Activated CD8-positive, alpha-beta memory T cell treated with anti-CD3 and anti-CD28 coated beads for 36 hours (primary cell): ENCODE measurements around the gene CSRNP3. TPM values are rescaled to one million over a fixed set of nuclear protein-coding genes. Genes with fewer than 3 reads are reported as not detected.

Experiments used
- CTCF ChIA-PET: fragments of 350-600 bp; sonication (Branson Sonifier 250); formaldehyde crosslinking; loops from one replicate; lab custom pipeline; 2021; ENCODE audit warnings: antibody characterized with exemption; lab: Charles Lee
- POLR2A ChIA-PET: fragments of 350-600 bp; sonication (Branson Sonifier 250); formaldehyde crosslinking; loops from one replicate; lab custom pipeline; 2021; ENCODE audit warnings: antibody characterized with exemption; lab: Charles Lee
- total RNA-seq, 2 experiments: library from RNA; stranded (reverse); gene quantifications; one replicate each; pipeline ENCODE4 v1.2.3, GENCODE V29; 2021

CSRNP3 gene
- total RNA-seq, 2 experiments from 2014 or later: not detected

DNA sequence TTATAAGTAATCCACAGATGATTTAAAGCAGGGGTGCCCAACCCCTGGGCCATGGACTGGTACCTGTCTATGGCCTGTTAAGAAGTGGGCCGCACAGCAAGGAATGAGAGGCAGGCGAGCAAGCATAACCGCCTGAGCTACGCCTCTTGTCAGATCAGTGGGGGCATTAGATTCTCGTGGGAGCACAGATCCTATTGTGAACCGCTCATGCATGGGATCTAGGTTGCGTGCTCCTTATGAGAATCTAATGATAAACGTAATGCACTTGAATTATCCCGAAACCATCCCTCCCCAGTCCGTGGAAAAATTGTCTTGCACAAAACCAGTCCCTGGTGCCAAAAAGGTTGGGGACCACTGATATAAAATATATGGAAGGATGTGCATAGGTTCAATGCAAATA lies 153.7 kb downstream of the CSRNP3 start:
- ChIA-PET CTCF (no interaction called here), POLR2A (no interaction called here)

- ChIA-PET CTCF (no interaction called here), POLR2A (no interaction called here)
These were observed 154.4 kb downstream of the CSRNP3 start for GRCh38 chr2:165623783-165624469.

DNA sequence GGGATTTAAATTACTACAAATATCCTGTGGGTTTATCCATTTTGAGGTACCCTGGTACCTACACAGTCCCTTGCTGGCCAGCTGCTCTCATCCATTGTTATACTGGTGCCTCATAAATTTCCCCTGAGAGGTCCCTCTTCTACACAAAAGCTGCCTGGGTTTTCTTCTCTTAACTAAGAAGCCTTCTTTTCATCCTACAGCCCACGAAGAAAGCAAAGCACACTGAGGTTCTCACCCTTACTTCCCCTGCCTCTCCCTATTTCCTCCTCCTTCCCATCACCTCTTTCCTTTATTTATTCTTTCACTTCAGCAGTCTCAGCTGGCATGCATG lies 154.9 kb downstream of the CSRNP3 start:
- ChIA-PET CTCF (no interaction called here), POLR2A (no interaction called here)

GRCh38 chr2:165627470-165627869 lies 158.0 kb downstream of the CSRNP3 start:
- POLR2A ChIA-PET: no interaction called here
- CTCF ChIA-PET: no interaction called here

DNA sequence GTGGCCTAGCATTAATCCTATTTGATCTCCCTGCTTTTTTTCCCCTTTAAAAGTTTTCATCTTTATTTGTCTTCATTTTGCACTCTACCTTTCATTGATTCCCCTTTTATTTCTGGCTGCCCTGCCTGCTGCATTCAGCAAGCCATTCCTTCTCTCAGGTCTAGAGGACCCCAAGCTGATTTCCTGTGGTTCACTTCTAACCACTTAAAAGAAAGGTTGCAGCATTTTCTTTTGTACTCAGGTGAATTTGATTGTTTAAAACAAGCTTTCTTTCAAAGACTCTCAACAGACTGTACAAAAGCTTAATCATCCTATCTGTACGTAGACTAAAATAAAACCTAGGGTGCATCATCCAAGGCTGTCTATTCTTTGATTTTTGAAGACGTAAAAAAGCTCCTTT lies 160.3 kb downstream of the CSRNP3 start:
- ChIA-PET POLR2A (no interaction called here), CTCF (no interaction called here)

- ChIA-PET CTCF (no interaction called here), POLR2A (no interaction called here)
These were observed 160.7 kb downstream of the CSRNP3 start for GRCh38 chr2:165630236-165630635.

DNA sequence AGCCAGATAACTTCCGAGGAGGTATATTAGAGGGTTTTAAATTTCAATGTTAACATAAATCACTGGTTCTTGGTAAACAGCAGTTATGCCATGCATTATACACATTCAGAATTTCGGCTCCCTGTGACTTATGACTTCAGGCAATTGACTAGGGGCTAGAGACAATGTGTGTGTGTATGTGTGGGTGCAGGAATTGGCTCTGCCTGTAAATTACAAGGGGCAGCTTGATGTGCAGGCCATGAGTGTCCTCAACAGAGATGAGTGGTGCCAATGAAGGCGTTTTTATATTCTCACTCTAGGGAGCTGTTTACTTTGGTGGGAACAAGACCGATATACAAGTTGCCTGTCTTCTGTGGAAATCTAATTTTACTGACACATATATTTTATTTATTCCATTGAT lies 161.6 kb downstream of the CSRNP3 start:
- CTCF ChIA-PET: no interaction called here
- POLR2A ChIA-PET: no interaction called here

DNA sequence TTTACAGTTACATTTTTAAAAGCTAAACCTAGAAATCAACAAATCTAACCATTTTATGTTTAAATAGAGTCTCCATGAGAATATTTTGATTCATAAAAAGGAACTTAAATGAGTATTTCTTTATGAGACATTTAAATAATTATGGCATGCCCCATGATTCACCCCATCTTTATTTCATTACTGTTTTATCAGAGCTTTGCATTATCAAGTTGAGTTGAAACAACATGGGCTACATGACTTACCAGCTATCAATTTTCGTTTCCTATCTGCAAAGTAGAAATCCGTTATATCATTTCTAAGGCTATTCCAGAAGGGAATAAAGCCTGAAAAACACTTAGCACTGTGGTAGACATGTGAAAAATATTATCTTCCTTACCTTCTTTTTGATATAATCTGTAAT lies 163.1 kb downstream of the CSRNP3 start:
- ChIA-PET CTCF (no interaction called here), POLR2A (no interaction called here)

GRCh38 chr2:165633431-165633830 lies 163.9 kb downstream of the CSRNP3 start:
- CTCF ChIA-PET: no interaction called here
- POLR2A ChIA-PET: no interaction called here

DNA sequence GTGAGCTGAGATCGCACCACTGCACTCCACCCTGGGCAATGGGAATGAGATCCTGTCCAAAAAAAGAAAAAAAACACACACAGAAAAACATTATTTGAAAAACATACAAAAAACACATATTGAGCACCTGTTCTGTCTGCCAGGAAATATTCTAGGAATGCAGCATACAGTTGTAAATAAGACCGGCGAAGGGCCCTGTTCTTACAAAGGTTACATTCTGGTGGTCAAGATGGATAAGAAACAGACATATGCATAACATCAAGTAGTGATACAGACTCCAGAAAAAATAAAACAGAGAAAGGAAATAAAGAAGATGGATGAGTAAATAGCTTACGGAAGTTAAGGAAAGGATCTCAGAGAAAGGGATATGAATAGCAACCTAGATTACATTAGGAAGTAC lies 164.8 kb downstream of the CSRNP3 start:
- ChIA-PET POLR2A (no interaction called here), CTCF (no interaction called here)

DNA sequence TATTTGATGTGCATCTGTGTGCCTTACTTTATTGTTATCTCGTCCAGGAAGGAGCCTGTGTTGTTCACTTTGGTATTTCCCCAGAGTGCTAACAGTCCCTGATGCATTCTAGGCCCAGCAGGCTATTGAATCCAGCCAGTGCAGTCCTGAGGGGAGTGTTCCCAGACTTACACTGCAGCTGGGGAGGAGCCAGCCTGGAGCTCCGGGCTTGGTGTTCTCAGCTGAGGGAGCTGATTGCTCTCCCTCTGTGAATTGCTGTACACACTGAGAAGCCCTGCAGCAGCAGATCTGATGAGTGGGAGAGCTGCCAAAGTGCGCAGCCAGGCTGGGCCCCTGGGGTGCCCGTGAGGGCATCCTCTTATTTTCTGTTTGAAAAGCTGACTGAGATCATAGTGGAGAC lies 165.4 kb downstream of the CSRNP3 start:
- ChIA-PET CTCF (no interaction called here), POLR2A (no interaction called here)

GRCh38 chr2:165635532-165635931 lies 166.0 kb downstream of the CSRNP3 start:
- ChIA-PET CTCF (no interaction called here), POLR2A (no interaction called here)

DNA sequence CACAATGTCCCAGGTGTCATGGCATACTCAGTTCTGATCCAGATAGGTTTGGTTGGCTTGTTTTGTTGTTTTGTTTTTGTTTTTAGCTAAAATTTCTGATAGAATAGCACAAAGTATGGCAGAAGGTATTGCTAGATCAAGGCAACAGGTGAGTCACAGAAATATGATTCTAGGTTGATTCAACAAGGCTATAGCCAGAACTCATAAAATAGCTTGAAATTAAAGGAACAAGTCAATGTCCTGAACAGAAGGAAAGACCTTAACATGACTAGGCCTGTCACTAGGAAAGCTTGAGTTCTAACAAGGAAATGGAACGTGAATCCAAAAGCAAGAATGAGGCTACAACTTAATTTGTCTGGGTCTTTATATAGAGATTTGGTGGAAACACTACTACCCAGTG lies 167.5 kb downstream of the CSRNP3 start:
- ChIA-PET CTCF (no interaction called here), POLR2A (no interaction called here)

GRCh38 chr2:165637396-165637795 lies 167.9 kb downstream of the CSRNP3 start:
- ChIA-PET CTCF (no interaction called here), POLR2A (no interaction called here)

- ChIA-PET CTCF (interaction anchor here (0.6 kb wide), 1 partner anchor 34 kb away, joined by 3 read pairs; no protein-coding TSS in a partner anchor), POLR2A (no interaction called here)
These were observed 170.0 kb downstream of the CSRNP3 start for GRCh38 chr2:165639504-165639903.

DNA sequence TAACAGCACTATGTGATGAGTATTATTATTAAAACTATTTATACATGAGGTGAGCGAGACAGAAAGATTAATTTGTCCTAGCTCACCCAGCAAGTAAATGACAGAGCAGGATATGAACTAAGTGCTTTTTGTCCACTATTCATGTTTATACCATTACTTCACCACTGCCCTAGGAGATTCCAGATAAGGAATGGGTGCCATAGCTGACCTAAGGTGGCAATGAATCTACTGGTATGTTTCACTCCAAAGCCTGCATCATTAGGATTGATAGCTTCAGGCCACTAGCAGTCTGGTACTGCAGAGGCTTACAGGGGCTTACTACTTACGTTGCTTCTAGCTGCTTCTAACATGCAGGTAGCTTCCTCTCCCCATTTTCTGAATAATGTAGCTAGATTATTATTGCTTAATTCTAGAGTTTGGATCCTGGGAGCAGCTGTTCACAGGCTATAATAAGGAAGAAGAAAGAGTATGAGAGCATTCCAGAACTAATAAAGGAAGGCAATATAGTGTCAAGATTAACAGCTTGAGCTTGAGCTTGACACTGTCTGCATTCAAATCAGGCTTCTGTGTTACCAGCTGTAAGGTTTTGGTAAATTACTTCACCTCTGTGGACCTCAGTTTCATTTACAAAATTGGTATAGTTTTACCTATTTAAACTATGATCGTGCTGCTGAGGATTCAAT lies 170.9 kb downstream of the CSRNP3 start:
- CTCF ChIA-PET: interaction anchor here (0.6 kb wide), 2 partner anchors 9 to 34 kb away, joined by 3 read pairs; no protein-coding TSS in a partner anchor
- POLR2A ChIA-PET: no interaction called here

GRCh38 chr2:165645930-165646831 lies 176.7 kb downstream of the CSRNP3 start:
- ChIA-PET CTCF (no interaction called here), POLR2A (no interaction called here)

DNA sequence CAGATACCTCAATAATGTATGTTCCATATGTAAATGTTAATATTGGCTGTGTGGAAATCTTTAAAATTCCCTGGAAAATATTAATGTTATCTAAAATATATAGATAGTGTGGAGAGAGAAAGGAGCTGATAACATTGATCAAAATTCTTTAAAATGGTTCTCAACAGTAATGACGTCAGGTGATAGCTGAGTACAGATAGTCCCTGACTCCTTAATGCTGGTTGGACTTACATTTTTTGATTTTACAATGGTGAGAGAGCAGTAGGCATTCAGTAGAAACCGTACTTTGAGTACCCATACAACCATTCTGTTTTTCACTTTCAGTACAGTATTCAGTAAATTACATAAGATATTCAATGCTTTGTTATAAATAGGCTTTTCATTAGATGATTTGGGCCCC lies 177.9 kb downstream of the CSRNP3 start:
- CTCF ChIA-PET: interaction anchor here (0.6 kb wide), 1 partner anchor 155 kb away, joined by 3 read pairs; no protein-coding TSS in a partner anchor
- POLR2A ChIA-PET: no interaction called here

- CTCF ChIA-PET: interaction anchor here (1.4 kb wide), 1 partner anchor 8 kb away, joined by 3 read pairs; no protein-coding TSS in a partner anchor
- POLR2A ChIA-PET: no interaction called here
These were observed 179.3 kb downstream of the CSRNP3 start for GRCh38 chr2:165648801-165649200.

DNA sequence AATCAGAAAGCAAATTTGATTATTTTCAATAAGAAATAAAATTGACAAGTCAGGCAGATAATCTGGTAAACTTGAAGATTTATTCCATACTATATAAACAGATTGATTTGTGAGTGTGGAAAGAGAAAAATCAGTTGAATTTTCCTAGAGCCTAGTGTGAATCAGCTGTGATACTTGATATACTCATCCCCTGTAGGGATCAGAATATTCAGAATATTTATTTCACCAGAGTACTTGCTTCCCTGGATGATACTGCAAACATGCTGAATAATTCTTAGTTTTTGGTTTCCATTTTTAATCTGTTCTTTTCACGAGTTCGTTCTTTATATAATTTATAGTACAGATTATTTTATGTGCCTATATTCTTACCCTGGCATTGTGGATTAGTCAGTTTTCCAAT lies 181.7 kb downstream of the CSRNP3 start:
- POLR2A ChIA-PET: no interaction called here
- CTCF ChIA-PET: no interaction called here
